Caco-2 (cell line): ENCODE results near the gene ASTN2. TPM values are rescaled to one million over a fixed set of nuclear protein-coding genes. Genes with fewer than 3 reads are reported as not detected.

Experiments
- BruUV-seq: library from RNA; stranded (reverse); fragments of 400-500 nt; replicated peaks from 2 replicates; lab custom pipeline; 2021; lab: Mats Ljungman, UMichigan
- CTCF ChIA-PET: fragments of 300-600 bp; sonication (Branson Sonifier 250); formaldehyde crosslinking; loops from one replicate; lab custom pipeline; 2022; ENCODE audit warnings: antibody characterized with exemption; lab: Charles Lee
- POLR2A ChIA-PET: fragments of 300-600 bp; sonication (Branson Sonifier 250); formaldehyde crosslinking; loops from one replicate; lab custom pipeline; 2022; ENCODE audit warnings: antibody characterized with exemption; lab: Charles Lee
- DNase-seq, 2 experiments: peaks; one replicate each; pipeline versions ENCODE4 v3.0.0 to v3.0.0-alpha.2; 2020 to 2022
- H3K27me3 ChIP-seq: replicated peaks from 2 replicates; pipeline ENCODE4 v1.6.0; 2011; ENCODE audit warnings: low read length; ENCODE audit not compliant: control insufficient read depth, insufficient read depth
- H3K36me3 ChIP-seq: 2 replicates; pipeline ENCODE4 v1.5.1; 2011; ENCODE audit warnings: low read length; ENCODE audit not compliant: control insufficient read depth, insufficient read depth
- H3K4me1 ChIP-seq: fragments of 250-450 bp; sonication (Bioruptor Pico); 2 replicates; pipeline ENCODE4 v1.5.1; 2020; ENCODE audit warnings: mild to moderate bottlenecking
- H3K4me3 ChIP-seq: 2 replicates; pipeline ENCODE4 v1.5.1; 2011; ENCODE audit warnings: low read depth, mild to moderate bottlenecking, control low read depth, low read length
- H3K9me3 ChIP-seq: fragments of 250-450 bp; sonication (Bioruptor Pico); 2 replicates; pipeline ENCODE4 v1.5.1; 2020; ENCODE audit warnings: mild to moderate bottlenecking, moderate library complexity
- H3K27ac Mint-ChIP-seq: one replicate; pipeline ENCODE4 v1.8.0; 2022; ENCODE audit warnings: mixed read lengths; ENCODE audit not compliant: unreplicated experiment
- H3K27me3 Mint-ChIP-seq: one replicate; pipeline ENCODE4 v1.8.0; 2022; ENCODE audit warnings: mixed read lengths; ENCODE audit not compliant: insufficient read depth, unreplicated experiment
- H3K36me3 Mint-ChIP-seq: one replicate; pipeline ENCODE4 v1.8.0; 2022; ENCODE audit warnings: mild to moderate bottlenecking, mixed read lengths; ENCODE audit not compliant: insufficient read depth, unreplicated experiment
- H3K4me1 Mint-ChIP-seq: one replicate; pipeline ENCODE4 v1.8.0; 2022; ENCODE audit warnings: low read depth, mixed read lengths; ENCODE audit not compliant: unreplicated experiment
- H3K4me3 Mint-ChIP-seq: one replicate; pipeline ENCODE4 v1.8.0; 2022; ENCODE audit warnings: mild to moderate bottlenecking, moderate library complexity, mixed read lengths; ENCODE audit not compliant: unreplicated experiment
- H3K9me3 Mint-ChIP-seq: one replicate; pipeline ENCODE4 v1.8.0; 2022; ENCODE audit warnings: mixed read lengths; ENCODE audit not compliant: unreplicated experiment
- intact Hi-C: fragments of 100-400 bp; cut with micrococcal nuclease; formaldehyde crosslinking; loops from one replicate; pipeline ENCODE4 v1.10.0; 2022; ENCODE audit not compliant: unreplicated experiment
- total RNA-seq: library from RNA; stranded (reverse); gene quantifications from 2 replicates; pipeline ENCODE4 v1.2.3, GENCODE V29; 2022
- TF ChIP-seq, protein P1 (sequence below), 2 experiments: fragments of 200-600 bp in 1 of 2; IDR thresholded peaks; 1 replicate in 1 of 2; 2 replicates in 1 of 2; pipeline versions ENCODE4 v1.5.1 to v1.8.0; 2011 to 2022; ENCODE audit warnings: antibody characterized with exemption in 1 of 2, control low read depth in 1 of 2, inconsistent platforms in 1 of 2, low read depth in 1 of 2, low read length in 1 of 2, mild to moderate bottlenecking in 1 of 2, moderate library complexity in 1 of 2; ENCODE audit not compliant: insufficient read depth in 1 of 2, severe bottlenecking in 1 of 2, unreplicated experiment in 1 of 2

Gene ASTN2
- total RNA-seq, 1 experiment from 2014 or later: 12.7 TPM

- Histone ChIP-seq H3K27me3 (no peaks in the 10 kb centered on the region), H3K4me1 (no peaks in the 10 kb centered on the region), H3K9me3 (no peaks in the 10 kb centered on the region), H3K36me3 (no peaks in the 10 kb centered on the region), H3K4me3 (no peak overlapping the region)
- Mint-ChIP-seq H3K4me1 (no peaks in the 10 kb centered on the region), H3K27me3 (peaks cover 4% of the 10 kb centered on the region), H3K4me3 (no peak overlapping the region), H3K9me3 (no peaks in the 10 kb centered on the region), H3K36me3 (no peaks in the 10 kb centered on the region), H3K27ac (no peak overlapping the region)
- intact Hi-C loops: no loop called here
- TF ChIP-seq, protein P1, sequence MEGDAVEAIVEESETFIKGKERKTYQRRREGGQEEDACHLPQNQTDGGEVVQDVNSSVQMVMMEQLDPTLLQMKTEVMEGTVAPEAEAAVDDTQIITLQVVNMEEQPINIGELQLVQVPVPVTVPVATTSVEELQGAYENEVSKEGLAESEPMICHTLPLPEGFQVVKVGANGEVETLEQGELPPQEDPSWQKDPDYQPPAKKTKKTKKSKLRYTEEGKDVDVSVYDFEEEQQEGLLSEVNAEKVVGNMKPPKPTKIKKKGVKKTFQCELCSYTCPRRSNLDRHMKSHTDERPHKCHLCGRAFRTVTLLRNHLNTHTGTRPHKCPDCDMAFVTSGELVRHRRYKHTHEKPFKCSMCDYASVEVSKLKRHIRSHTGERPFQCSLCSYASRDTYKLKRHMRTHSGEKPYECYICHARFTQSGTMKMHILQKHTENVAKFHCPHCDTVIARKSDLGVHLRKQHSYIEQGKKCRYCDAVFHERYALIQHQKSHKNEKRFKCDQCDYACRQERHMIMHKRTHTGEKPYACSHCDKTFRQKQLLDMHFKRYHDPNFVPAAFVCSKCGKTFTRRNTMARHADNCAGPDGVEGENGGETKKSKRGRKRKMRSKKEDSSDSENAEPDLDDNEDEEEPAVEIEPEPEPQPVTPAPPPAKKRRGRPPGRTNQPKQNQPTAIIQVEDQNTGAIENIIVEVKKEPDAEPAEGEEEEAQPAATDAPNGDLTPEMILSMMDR (IDR thresholded peaks at IDR 0.05; ENCODE audit: insufficient read depth in 1 of 2, low read depth in 1 of 2, low read length in 1 of 2, severe bottlenecking in 1 of 2, unreplicated experiment in 1 of 2): no peak
- DNase-seq: no peak
- ChIA-PET CTCF (no interaction called here), POLR2A (no interaction called here)
- no TSS peak for BruUV-seq
These were observed 123.8 kb downstream of the ASTN2 start for GRCh38 chr9:117290856-117291622.

GRCh38 chr9:117290306-117290840, 124.5 kb downstream of the ASTN2 start:
- no peaks in the 10 kb centered on the region for H3K36me3 ChIP-seq
- no peaks in the 10 kb centered on the region for H3K27me3 ChIP-seq
- no peaks in the 10 kb centered on the region for H3K4me1 ChIP-seq
- no peak overlapping the region for H3K27ac Mint-ChIP-seq
- no TSS peak for BruUV-seq
- DNase-seq: no peak
- ChIA-PET POLR2A (no interaction called here), CTCF (no interaction called here)
- TF ChIP-seq, protein P1 (IDR thresholded peaks at IDR 0.05; ENCODE audit: insufficient read depth in 1 of 2, low read depth in 1 of 2, low read length in 1 of 2, severe bottlenecking in 1 of 2, unreplicated experiment in 1 of 2): no peak
- H3K4me3 Mint-ChIP-seq: no peak overlapping the region
- no peaks in the 10 kb centered on the region for H3K9me3 Mint-ChIP-seq
- H3K4me3 ChIP-seq: no peak overlapping the region
- H3K27me3 Mint-ChIP-seq: no peaks in the 10 kb centered on the region
- no peaks in the 10 kb centered on the region for H3K9me3 ChIP-seq
- no peaks in the 10 kb centered on the region for H3K36me3 Mint-ChIP-seq
- no peaks in the 10 kb centered on the region for H3K4me1 Mint-ChIP-seq
- intact Hi-C loops: no loop called here

DNA sequence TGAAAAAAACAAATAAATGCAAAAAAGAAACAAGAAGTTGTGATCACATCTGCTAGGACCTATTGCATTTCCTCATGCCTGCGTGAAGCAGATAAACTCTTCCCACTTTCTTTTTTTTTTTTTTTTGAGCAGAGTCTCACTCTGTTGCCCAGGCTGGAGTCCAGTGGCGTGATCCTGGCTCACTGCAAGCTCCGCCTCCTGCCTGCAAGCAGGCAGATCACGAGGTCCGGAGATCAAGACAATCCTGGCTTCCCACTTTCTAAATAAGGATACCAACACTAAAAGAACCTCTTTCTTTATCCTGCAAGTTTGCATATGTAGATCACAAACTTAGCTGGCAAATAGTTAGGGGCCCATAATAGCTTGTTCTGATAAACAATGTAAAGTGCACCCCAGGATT, 128.6 kb downstream of the ASTN2 start:
- TF ChIP-seq, protein P1 (IDR thresholded peaks at IDR 0.05; ENCODE audit: insufficient read depth in 1 of 2, low read depth in 1 of 2, low read length in 1 of 2, severe bottlenecking in 1 of 2, unreplicated experiment in 1 of 2): no peak

More for the DNA sequence above, 128.6 kb downstream of the ASTN2 start:
- Mint-ChIP-seq H3K4me3 (no peak overlapping the region), H3K9me3 (no peaks in the 10 kb centered on the region), H3K27ac (no peak overlapping the region), H3K4me1 (no peaks in the 10 kb centered on the region), H3K36me3 (no peaks in the 10 kb centered on the region), H3K27me3 (peaks cover 5% of the 10 kb centered on the region)
- no peak for DNase-seq
- H3K9me3 ChIP-seq: no peaks in the 10 kb centered on the region
- intact Hi-C loops: no loop called here
- no peaks in the 10 kb centered on the region for H3K36me3 ChIP-seq
- H3K4me3 ChIP-seq: no peak overlapping the region
- BruUV-seq: no TSS peak
- POLR2A ChIA-PET: no interaction called here
- CTCF ChIA-PET: no interaction called here
- no peaks in the 10 kb centered on the region for H3K27me3 ChIP-seq
- H3K4me1 ChIP-seq: no peaks in the 10 kb centered on the region
